Measurements from ENCODE around the gene JMJD1C.

DNA sequence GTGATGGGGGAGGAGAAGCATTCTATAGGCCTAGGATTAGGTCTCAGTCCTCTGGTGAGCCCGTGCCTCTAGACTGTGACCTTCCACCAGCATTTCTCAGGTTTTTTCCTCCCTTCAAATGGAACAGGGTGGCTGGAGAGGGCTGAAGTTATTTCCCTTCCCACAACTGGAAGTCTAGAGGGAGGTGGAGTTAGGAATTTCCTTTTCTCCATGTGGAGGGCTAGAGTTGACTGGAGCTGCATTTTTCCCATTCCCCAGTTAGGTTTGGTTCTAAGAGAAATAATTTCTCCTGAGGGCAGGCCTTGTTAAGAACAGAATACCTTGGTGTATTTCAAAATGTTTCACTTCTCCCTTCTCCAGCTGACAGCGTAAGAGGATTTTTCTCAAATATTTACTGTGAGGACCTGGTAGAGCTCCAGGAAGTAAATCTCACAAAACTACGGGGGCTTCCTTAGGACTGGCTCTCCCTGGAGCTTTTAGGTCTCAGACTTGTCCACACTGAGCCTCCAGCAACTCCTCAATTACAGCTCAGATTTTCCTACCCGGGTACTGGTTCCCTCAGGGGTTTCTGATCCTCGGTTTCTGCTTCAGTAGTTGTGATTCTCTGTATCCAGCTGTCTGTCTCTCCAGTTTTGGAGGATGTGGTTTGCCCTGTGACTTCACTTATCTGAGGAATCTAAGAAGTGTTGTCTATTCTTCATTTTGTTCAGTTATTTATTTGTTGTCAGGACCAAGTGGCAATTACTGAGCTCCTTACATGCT, 49.4 kb upstream of the JMJD1C start:
- no peak for TF ChIP-seq CTCF (IDR thresholded peaks at IDR 0.05; ENCODE audit: insufficient read depth, low read length, poor library complexity, severe bottlenecking)
- TF ChIP-seq EZH2phosphoT487 (conservative IDR thresholded peaks at IDR 0.05; ENCODE audit: low read length), result no peak

All from SU-DHL-6 (cell line).